Chondrocyte (in vitro differentiated cells): Measurements from ENCODE around the gene SREBF1. TPM values are rescaled to one million over a fixed set of nuclear protein-coding genes. Genes with fewer than 3 reads are reported as not detected.

Experiments
- DNase-seq: peaks from one replicate; pipeline ENCODE4 v3.0.0; 2021; ENCODE audit warnings: mixed read lengths, low spot score
- H3K27ac Mint-ChIP-seq: one replicate; pipeline ENCODE4 v1.8.0; 2021; ENCODE audit warnings: mild to moderate bottlenecking, moderate library complexity, mixed read lengths; ENCODE audit not compliant: unreplicated experiment
- H3K27me3 Mint-ChIP-seq: 2 replicates; pipeline ENCODE4 v1.8.0; 2021; ENCODE audit warnings: low read depth, mixed read lengths
- H3K36me3 Mint-ChIP-seq: 2 replicates; pipeline ENCODE4 v1.8.0; 2021; ENCODE audit warnings: low read depth, mixed read lengths
- H3K4me1 Mint-ChIP-seq: 2 replicates; pipeline ENCODE4 v1.8.0; 2021; ENCODE audit warnings: low read depth, mild to moderate bottlenecking, mixed read lengths
- H3K4me3 Mint-ChIP-seq: one replicate; pipeline ENCODE4 v1.8.0; 2021; ENCODE audit warnings: mild to moderate bottlenecking, moderate library complexity, mixed read lengths; ENCODE audit not compliant: unreplicated experiment
- H3K9me3 Mint-ChIP-seq: 2 replicates; pipeline ENCODE4 v1.8.0; 2021; ENCODE audit warnings: low read depth, mixed read lengths
- CTCF ChIP-seq: fragments of 200-600 bp; sonication (generic); IDR thresholded peaks from 2 replicates; pipeline ENCODE4 v1.5.0; 2021; ENCODE audit warnings: antibody characterized with exemption, mild to moderate bottlenecking, moderate library complexity
- total RNA-seq: library from RNA; stranded (reverse); gene quantifications from 3 replicates; pipeline ENCODE4 v1.2.1, GENCODE V29; 2021

The SREBF1 gene
- total RNA-seq, 1 donor from 2014 or later = 22.8 TPM

GRCh38 chr17:17796787-17797061 lies 40.1 kb downstream of the SREBF1 start:
- no peak overlapping the region for H3K27ac Mint-ChIP-seq
- H3K36me3 Mint-ChIP-seq = peaks cover 12% of the 10 kb centered on the region
- no peaks in the 10 kb centered on the region for H3K9me3 Mint-ChIP-seq
- no peaks in the 10 kb centered on the region for H3K27me3 Mint-ChIP-seq
- no peak overlapping the region for H3K4me3 Mint-ChIP-seq
- no peak for TF ChIP-seq CTCF
- DNase-seq = no peak
- H3K4me1 Mint-ChIP-seq = peaks cover 10% of the 10 kb centered on the region

- DNase-seq = no peak
These were observed 40.6 kb downstream of the SREBF1 start for GRCh38 chr17:17795946-17796786.

DNA sequence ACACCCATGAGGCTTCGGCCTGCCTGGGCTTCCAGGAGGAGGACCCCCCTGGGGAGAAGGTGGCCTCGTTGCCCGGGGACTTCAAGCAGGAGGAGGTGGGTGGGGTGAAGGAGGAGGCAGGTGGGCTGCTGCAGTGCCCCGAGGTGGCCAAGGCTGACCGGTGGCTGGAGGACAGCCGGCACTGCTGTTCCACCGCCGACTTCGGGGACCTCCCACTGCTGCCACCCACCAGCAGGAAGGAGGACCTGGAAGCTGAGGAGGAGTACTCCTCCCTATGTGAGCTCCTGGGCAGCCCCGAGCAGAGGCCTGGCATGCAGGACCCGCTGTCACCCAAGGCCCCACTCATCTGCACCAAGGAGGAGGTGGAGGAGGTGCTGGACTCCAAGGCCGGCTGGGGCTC lies 41.5 kb downstream of the SREBF1 start:
- no peak overlapping the region for H3K4me3 Mint-ChIP-seq
- H3K36me3 Mint-ChIP-seq = peaks cover 12% of the 10 kb centered on the region
- DNase-seq = no peak
- H3K27me3 Mint-ChIP-seq = no peaks in the 10 kb centered on the region
- H3K27ac Mint-ChIP-seq = no peak overlapping the region
- peaks cover 10% of the 10 kb centered on the region for H3K4me1 Mint-ChIP-seq
- TF ChIP-seq CTCF = no peak
- no peaks in the 10 kb centered on the region for H3K9me3 Mint-ChIP-seq

More at GRCh38 chr17:17795946-17796786, 40.6 kb downstream of the SREBF1 start:
- Mint-ChIP-seq H3K4me1 (peaks cover 10% of the 10 kb centered on the region), H3K9me3 (no peaks in the 10 kb centered on the region), H3K4me3 (no peak overlapping the region), H3K27me3 (no peaks in the 10 kb centered on the region), H3K27ac (no peak overlapping the region), H3K36me3 (peaks cover 12% of the 10 kb centered on the region)
- no peak for TF ChIP-seq CTCF

DNA sequence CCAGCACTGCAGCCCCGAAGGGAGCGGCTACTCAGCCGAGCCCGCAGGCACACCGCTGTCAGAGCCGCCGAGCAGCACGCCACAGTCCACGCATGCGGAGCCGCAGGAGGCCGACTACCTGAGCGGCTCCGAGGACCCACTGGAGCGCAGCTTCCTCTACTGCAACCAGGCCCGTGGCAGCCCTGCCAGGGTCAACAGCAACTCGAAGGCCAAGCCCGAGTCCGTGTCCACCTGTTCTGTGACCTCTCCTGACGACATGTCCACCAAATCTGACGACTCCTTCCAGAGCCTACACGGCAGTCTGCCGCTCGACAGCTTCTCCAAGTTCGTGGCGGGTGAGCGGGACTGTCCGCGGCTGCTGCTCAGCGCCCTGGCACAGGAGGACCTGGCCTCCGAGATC lies 42.4 kb downstream of the SREBF1 start:
- DNase-seq = no peak
- Mint-ChIP-seq H3K36me3 (peaks cover 12% of the 10 kb centered on the region), H3K4me1 (peaks cover 10% of the 10 kb centered on the region), H3K27me3 (no peaks in the 10 kb centered on the region), H3K27ac (no peak overlapping the region), H3K9me3 (no peaks in the 10 kb centered on the region), H3K4me3 (no peak overlapping the region)
- TF ChIP-seq CTCF = no peak

- DNase-seq = no peak
- peaks cover 12% of the 10 kb centered on the region for H3K36me3 Mint-ChIP-seq
- no peak overlapping the region for H3K4me3 Mint-ChIP-seq
- no peak for TF ChIP-seq CTCF
- peaks cover 10% of the 10 kb centered on the region for H3K4me1 Mint-ChIP-seq
- no peak overlapping the region for H3K27ac Mint-ChIP-seq
- H3K9me3 Mint-ChIP-seq = no peaks in the 10 kb centered on the region
- no peaks in the 10 kb centered on the region for H3K27me3 Mint-ChIP-seq
These were observed 43.2 kb downstream of the SREBF1 start for GRCh38 chr17:17793378-17794214.
